NCI-H2081 (cell line): Measurements from ENCODE around the gene UMAD1.
A peak's percentile ranks its signal among the peaks of the same experiment; 100 is the strongest.

Experiments
- DNase-seq, 2 experiments: peaks; one replicate each; lab custom pipeline; 2025; lab: John Stamatoyannopoulos, UW

Gene UMAD1

DNA sequence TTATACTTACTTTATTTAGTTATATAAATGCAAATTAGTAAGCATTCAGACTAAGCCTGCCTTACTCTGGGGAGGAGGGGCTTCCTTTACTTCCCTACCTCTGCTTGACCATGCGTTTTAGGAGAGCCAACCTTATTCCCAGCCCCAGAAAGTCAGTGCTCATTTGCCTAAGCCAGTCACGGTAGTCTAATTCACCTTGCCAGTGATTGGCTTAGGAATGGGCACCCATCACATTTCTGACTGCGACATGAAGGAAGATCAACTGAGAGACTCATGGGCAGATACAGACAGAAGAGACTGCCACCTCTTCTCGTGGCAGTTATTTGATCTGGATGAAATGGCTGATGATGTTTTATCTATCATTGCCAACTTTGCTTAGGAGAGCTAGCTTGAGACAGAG lies 48.4 kb downstream of the UMAD1 start:
- DNase-seq: no peak

DNA sequence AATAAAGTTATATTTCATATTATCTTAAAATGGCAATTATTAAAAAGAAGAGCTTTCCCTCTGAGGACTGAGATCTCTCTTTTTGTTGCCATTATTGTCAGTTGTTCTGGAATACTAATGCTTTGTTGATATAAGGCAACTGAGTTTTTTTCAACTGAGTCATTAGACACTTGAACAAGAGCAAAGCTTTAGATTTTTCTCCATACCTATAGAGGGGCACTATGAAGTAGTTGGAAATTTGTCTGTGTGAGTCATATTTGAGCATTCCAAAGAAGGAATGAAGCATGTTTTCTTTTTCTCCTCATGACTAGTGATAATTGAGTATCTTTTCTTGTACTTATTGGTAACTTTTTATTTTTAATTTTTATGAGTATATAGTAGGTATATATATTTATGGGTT lies 53.3 kb downstream of the UMAD1 start:
- DNase-seq: no peak

DNA sequence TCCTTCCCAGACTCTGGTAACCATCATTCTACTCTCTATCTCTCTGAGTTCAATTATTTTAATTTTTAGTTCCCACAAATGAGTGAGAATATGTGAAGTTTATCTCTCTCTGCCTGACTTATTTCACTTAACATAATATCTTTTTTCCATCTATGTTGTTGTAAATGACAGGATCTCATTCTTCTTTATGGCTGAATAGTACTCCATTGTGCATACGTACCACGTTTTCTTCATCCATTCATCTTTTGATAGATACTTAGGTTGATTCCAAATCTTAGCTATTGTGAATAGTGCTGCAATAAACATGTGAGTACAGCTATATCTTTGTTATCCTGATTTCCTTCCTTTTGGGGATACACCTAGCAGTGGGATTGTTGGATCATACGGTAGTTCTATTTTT lies 54.0 kb downstream of the UMAD1 start:
- no peak for DNase-seq

GRCh38 chr7:7695111-7695817 lies 54.7 kb downstream of the UMAD1 start:
- no peak for DNase-seq

- no peak for DNase-seq
Observed at GRCh38 chr7:7696458-7697119, 56.0 kb downstream of the UMAD1 start.

GRCh38 chr7:7698930-7699329 lies 58.4 kb downstream of the UMAD1 start:
- no peak for DNase-seq

GRCh38 chr7:7699380-7699779 lies 58.8 kb downstream of the UMAD1 start:
- DNase-seq: no peak

DNA sequence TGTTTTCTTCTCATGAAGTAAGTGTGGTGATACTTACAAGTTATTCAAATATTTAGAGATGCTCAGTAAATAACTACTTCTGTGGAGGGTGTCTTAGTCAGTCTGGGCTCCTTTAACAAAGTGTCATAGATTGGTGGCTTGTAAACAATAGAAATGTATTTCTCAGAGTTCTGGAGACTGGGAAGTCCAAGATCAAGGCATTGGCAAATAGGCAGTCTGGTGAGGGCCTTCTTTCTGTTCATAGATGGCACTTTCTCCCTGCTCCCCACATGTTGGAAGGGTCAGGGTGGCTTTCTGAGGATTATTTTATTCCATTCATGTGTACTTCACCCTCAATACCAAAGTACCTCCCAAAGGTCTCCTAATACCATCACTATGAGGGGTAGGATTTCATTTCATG lies 59.4 kb downstream of the UMAD1 start:
- no peak for DNase-seq

GRCh38 chr7:7701527-7701926 lies 61.0 kb downstream of the UMAD1 start:
- DNase-seq: no peak

GRCh38 chr7:7702826-7703225 lies 62.3 kb downstream of the UMAD1 start:
- peak in 1 of 2 experiments; percentile 34 for DNase-seq

- no peak for DNase-seq
Observed at GRCh38 chr7:7703427-7703826, 62.9 kb downstream of the UMAD1 start.

DNA sequence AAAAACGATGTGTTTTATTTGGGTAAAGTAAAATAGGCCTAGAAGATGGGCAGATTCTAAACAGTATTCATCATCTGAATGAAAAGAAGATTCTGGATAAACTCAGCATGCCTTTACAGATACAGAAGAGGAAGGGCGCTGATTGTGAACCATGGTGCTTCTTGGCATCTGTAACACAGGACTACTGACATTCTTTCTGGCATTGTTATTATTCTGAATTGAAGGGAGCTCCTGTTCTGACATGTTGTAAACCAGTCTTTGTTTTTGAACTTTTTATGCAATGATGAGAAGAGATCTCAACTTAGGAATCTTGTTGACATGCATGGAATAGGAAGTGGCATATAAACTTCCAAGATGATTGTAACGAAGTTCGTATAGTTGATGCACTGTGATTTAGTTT lies 64.3 kb downstream of the UMAD1 start:
- DNase-seq: no peak

DNA sequence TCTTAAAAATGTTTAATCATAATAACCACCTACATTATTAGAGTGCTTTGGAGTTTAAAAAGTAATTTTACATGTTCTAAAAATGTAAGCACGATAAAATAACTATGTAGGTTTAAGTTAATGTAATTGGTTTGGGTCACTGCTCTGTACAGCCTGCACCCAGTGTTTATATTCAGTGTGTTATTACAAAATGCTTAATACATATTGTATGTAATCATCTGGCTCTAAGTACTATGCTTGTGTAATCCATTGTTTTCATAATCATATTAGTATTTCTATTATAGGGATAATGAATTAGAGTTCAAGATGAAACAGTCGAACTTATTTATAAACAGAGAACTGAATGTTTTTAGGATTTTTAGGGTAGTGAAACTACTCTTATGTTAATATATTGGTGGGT lies 64.8 kb downstream of the UMAD1 start:
- DNase-seq: no peak

GRCh38 chr7:7706101-7706511 lies 65.6 kb downstream of the UMAD1 start:
- DNase-seq: no peak

DNA sequence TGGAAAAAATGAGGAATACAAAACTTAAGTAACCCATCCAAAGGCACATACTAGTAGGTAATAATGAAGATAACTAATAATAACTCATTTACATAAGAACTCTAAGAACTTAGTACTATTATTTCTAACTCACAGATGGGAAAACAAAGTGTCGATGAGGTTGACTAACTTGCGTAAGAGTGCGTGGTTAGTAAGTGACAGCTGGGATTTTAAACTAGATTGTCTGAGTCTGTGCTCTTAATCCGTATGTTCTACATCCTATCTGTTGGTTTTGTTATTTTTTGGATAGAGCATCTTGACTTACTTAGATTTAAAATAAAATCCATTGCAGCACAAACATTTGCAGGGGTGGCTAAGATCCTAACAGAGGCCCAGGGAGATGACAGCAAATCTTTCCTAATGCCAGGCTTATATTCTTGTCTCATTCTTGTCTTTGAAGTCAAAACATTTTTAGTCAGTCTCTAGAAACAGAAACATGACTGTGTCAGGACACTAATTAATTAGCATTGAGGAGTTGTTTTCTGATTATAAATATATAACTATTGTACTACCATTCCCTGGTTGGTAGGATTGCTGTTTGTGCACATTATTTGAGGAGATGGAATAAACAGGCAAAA lies 66.1 kb downstream of the UMAD1 start:
- DNase-seq: no peak

DNA sequence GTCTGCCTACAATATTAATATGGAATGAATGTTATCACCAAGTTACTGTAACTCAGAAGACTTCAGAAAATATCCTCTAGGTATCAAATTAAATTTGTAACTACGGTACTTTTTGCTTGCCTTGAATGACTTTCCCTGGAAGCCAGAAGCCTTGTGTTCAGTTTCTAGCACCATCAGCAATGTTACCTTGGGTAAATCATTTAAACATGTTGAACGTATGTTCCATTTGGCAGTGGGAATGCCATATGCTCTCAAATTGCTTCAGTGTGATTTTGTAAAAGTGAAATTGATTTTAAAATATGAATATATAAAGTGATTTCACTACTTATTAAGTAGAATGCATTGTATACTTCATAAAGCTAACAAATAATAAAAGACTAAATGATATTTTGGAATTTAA lies 66.7 kb downstream of the UMAD1 start:
- no peak for DNase-seq

- DNase-seq: no peak
Observed at GRCh38 chr7:7707806-7708205, 67.3 kb downstream of the UMAD1 start.

DNA sequence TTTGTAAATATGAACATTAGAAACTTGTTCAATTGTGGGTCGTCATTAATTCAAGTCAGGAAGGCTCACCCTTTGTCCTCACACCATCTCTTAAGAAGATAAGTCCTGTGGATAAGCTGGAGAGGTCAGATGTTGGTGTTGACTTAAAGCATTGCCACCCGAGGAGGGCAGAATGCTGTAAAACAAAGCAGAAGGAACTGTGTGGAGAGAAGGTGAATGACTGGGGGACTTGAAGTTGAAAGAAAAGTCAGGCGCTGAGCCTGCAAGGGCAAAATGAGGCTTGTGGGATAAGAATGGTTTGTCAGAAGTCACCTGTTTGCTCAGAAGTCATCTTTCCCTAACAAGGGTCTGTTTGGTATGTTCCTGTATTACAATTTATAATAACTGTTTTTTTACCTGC lies 68.7 kb downstream of the UMAD1 start:
- no peak for DNase-seq

- no peak for DNase-seq
Observed at GRCh38 chr7:7710469-7710868, 69.9 kb downstream of the UMAD1 start.

- no peak for DNase-seq
Observed at GRCh38 chr7:7713730-7714129, 73.2 kb downstream of the UMAD1 start.

- no peak for DNase-seq
Observed at GRCh38 chr7:7718492-7718891, 77.9 kb downstream of the UMAD1 start, which contains the start of gene RPA3. Gene RPA3 (minus strand): TSS chr7:7718607. CDS start chr7:7640418, 78,189 bp downstream.

- peak; percentile 74 to 92 for DNase-seq
Observed at GRCh38 chr7:7719236-7719635, 78.7 kb downstream of the UMAD1 start.

GRCh38 chr7:7720193-7720592 lies 79.6 kb downstream of the UMAD1 start:
- DNase-seq: peak; percentile 17 to 72
